ENCODE results near the gene PAQR3. TPM values are rescaled to one million over a fixed set of nuclear protein-coding genes. Genes with fewer than 3 reads are reported as not detected.
"Not testable (repeated sequence)": the region's sequence is repeated elsewhere in the genome, so short reads cannot be mapped to it uniquely, and the experiment has no call there.

The PAQR3 gene
- total and polyA plus RNA-seq, 2 experiments from 2014 or later = 13.1 to 19.2 TPM

- Histone ChIP-seq H3K4me2 (ENCODE audit: unreplicated experiment) (no peak overlapping the region), H3K36me3 (ENCODE audit: low read depth) (peaks cover 43% of the 10 kb centered on the region), H3K27me3 (replicated peaks; ENCODE audit: insufficient read depth) (no peaks in the 10 kb centered on the region), H4K20me1 (ENCODE audit: insufficient read depth) (no peaks in the 10 kb centered on the region), H3K79me2 (ENCODE audit: insufficient read depth) (no peaks in the 10 kb centered on the region; the same call in none of the 2 replicates), H3K4me3 (no peak overlapping the region), H3K9me3 (ENCODE audit: low read depth) (no peaks in the 10 kb centered on the region), H2AFZ (no peak overlapping the region), H3K9ac (no peak overlapping the region), H3F3A (ENCODE audit: insufficient read depth) (no peaks in the 10 kb centered on the region), H3K27ac (no peak overlapping the region), H3K9me2 (ENCODE audit: insufficient read depth) (no peaks in the 10 kb centered on the region), H3K4me1 (ENCODE audit: insufficient read depth) (0 out of 2 replicates have a peak, but pooled peaks cover 7% of the 10 kb centered on the region)
- DNase-seq = no peak
- in situ Hi-C loops (cut with MboI) = no loop called here
- TF ChIP-seq EZH2phosphoT487 (IDR thresholded peaks at IDR 0.05; ENCODE audit: insufficient read depth, low read depth) (no peak), EZH2 (IDR thresholded peaks at IDR 0.05; ENCODE audit: insufficient read depth, poor library complexity, severe bottlenecking) (no peak)
- 100% methylated on average over 1 of the region's 1 CpG for WGBS, 2 experiments (ENCODE audit: low coverage in 1 of 2, low lambda C conversion rate in 2 of 2, missing lambda C conversion rate in 2 of 2)
These were observed 61.2 kb downstream of the PAQR3 start for GRCh38 chr4:78878031-78878430.

- no peak overlapping the region for H2AFZ ChIP-seq
- no peak overlapping the region for H3K4me3 ChIP-seq
- H3K27me3 ChIP-seq (replicated peaks; ENCODE audit: insufficient read depth) = no peaks in the 10 kb centered on the region
- H3K36me3 ChIP-seq (ENCODE audit: low read depth) = peaks cover 49% of the 10 kb centered on the region
- in situ Hi-C loops (cut with MboI) = no loop called here
- no peaks in the 10 kb centered on the region for H3K9me3 ChIP-seq (ENCODE audit: low read depth)
- TF ChIP-seq EZH2phosphoT487 (IDR thresholded peaks at IDR 0.05; ENCODE audit: insufficient read depth, low read depth) (no peak), EZH2 (IDR thresholded peaks at IDR 0.05; ENCODE audit: insufficient read depth, poor library complexity, severe bottlenecking) (no peak)
- H4K20me1 ChIP-seq (ENCODE audit: insufficient read depth) = no peaks in the 10 kb centered on the region
- H3K79me2 ChIP-seq (ENCODE audit: insufficient read depth) = no peaks in the 10 kb centered on the region; the same call in none of the 2 replicates
- no peak overlapping the region for H3K4me2 ChIP-seq (ENCODE audit: unreplicated experiment)
- no peaks in the 10 kb centered on the region for H3F3A ChIP-seq (ENCODE audit: insufficient read depth)
- no peak overlapping the region for H3K9ac ChIP-seq
- 0 out of 2 replicates have a peak, but pooled peaks cover 7% of the 10 kb centered on the region for H3K4me1 ChIP-seq (ENCODE audit: insufficient read depth)
- H3K27ac ChIP-seq = no peak overlapping the region
- whole genome bisulfite sequencing, 2 experiments (ENCODE audit: low coverage in 1 of 2, low lambda C conversion rate in 2 of 2, missing lambda C conversion rate in 2 of 2) = 86 to 89% methylated on average over 5 of the region's 5 CpGs
- no peaks in the 10 kb centered on the region for H3K9me2 ChIP-seq (ENCODE audit: insufficient read depth)
- DNase-seq = peak; percentile 47
These were observed 62.5 kb downstream of the PAQR3 start for GRCh38 chr4:78876568-78877320.

- H3K79me2 ChIP-seq (ENCODE audit: insufficient read depth) = peaks cover 2% of the 10 kb centered on the region; the same call in 1 of the 2 replicates
- H3K36me3 ChIP-seq (ENCODE audit: low read depth) = peaks cover 38% of the 10 kb centered on the region
- no peaks in the 10 kb centered on the region for H3K9me2 ChIP-seq (ENCODE audit: insufficient read depth)
- H3F3A ChIP-seq (ENCODE audit: insufficient read depth) = 0 out of 2 replicates have a peak, but pooled peaks cover 3% of the 10 kb centered on the region
- no peaks in the 10 kb centered on the region for H3K9me3 ChIP-seq (ENCODE audit: low read depth)
- in situ Hi-C loops (cut with MboI) = loop anchor here (25.0 kb wide), 1 partner anchor 908 kb away; no protein-coding TSS in a partner anchor
- no peak overlapping the region for H3K27ac ChIP-seq
- no peak overlapping the region for H2AFZ ChIP-seq
- no peak overlapping the region for H3K4me3 ChIP-seq
- H3K4me1 ChIP-seq (ENCODE audit: insufficient read depth) = 0 out of 2 replicates have a peak, but pooled peaks cover 3% of the 10 kb centered on the region
- TF ChIP-seq EZH2phosphoT487 (IDR thresholded peaks at IDR 0.05; ENCODE audit: insufficient read depth, low read depth) (no peak), EZH2 (IDR thresholded peaks at IDR 0.05; ENCODE audit: insufficient read depth, poor library complexity, severe bottlenecking) (no peak)
- no peaks in the 10 kb centered on the region for H4K20me1 ChIP-seq (ENCODE audit: insufficient read depth)
- no peak overlapping the region for H3K9ac ChIP-seq
- peak; percentile 29 for DNase-seq
- no peaks in the 10 kb centered on the region for H3K27me3 ChIP-seq (replicated peaks; ENCODE audit: insufficient read depth)
- H3K4me2 ChIP-seq (ENCODE audit: unreplicated experiment) = no peak overlapping the region
These were observed 69.2 kb downstream of the PAQR3 start for GRCh38 chr4:78870056-78870455.

- in situ Hi-C loops (cut with MboI) = loop anchor here (25.0 kb wide), 1 partner anchor 906 kb away; no protein-coding TSS in a partner anchor
These were observed 70.5 kb downstream of the PAQR3 start for GRCh38 chr4:78868712-78869111.

More at GRCh38 chr4:78868712-78869111, 70.5 kb downstream of the PAQR3 start:
- not testable (repeated sequence) for H4K20me1 ChIP-seq (ENCODE audit: insufficient read depth); H3K9me2 ChIP-seq (ENCODE audit: insufficient read depth); H3K4me1 ChIP-seq (ENCODE audit: insufficient read depth); DNase-seq; H3K9ac ChIP-seq; H3K79me2 ChIP-seq (ENCODE audit: insufficient read depth); H3K4me3 ChIP-seq; H2AFZ ChIP-seq; H3K4me2 ChIP-seq (ENCODE audit: unreplicated experiment); H3K27ac ChIP-seq; H3F3A ChIP-seq (ENCODE audit: insufficient read depth); H3K9me3 ChIP-seq (ENCODE audit: low read depth); H3K27me3 ChIP-seq (replicated peaks; ENCODE audit: insufficient read depth)
- WGBS, 2 experiments (ENCODE audit: low coverage in 1 of 2, low lambda C conversion rate in 2 of 2, missing lambda C conversion rate in 2 of 2) = 97 to 100% methylated on average over 5 of the region's 5 CpGs
- H3K36me3 ChIP-seq (ENCODE audit: low read depth) = peaks cover 28% of the 10 kb centered on the region

Data from GM23248 (cell line).